HT-29 (cell line): Measurements from ENCODE around the gene CREB3. TPM values are rescaled to one million over a fixed set of nuclear protein-coding genes. Genes with fewer than 3 reads are reported as not detected.
A peak's percentile ranks its signal among the peaks of the same experiment; 100 is the strongest.

Experiments used
- DNase-seq: peaks from one replicate; pipeline ENCODE4 v3.0.0-alpha.2; 2015; ENCODE audit warnings: low spot score
- total RNA-seq: library from RNA; depleted of rRNA; stranded (reverse); fragments of >200 nt; shearing (Covaris generic); gene quantifications from 2 replicates; pipeline ENCODE4 v1.2.3, GENCODE V29; 2014

CREB3 gene
- total RNA-seq, 1 experiment from 2014 or later = 42.4 TPM

DNA sequence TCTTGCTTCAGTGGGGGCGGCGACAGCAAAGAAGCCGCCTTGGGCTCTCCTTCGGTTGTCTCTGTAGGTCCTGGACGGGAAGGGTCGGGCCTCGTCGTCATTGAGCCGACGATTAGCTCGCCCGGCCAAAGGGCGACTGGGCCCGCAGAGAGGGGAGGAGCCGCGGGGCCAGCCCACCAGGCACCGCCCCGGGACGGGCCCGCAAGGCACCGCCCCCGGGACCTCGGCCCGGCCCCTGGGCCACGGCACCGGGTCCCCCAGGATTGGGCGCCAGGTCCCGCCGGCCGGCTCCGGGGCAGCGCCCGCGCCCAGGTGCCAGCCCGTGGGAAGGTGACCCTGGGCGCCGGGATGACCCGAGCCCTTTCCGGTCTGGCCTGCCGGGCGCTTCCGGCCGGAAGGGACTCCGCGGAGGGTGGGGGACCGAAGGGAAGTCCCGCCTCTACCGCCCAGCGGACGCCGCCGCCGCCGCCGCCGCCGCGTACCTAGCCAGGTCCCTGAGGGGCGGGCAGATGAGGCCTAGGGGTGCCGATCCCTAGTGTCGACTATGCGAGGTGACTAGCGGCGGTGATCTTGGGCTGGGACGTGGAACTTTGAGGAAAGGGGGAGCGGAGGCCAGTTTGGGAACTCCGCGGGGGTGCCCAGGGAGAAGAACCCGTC, 16.5 kb downstream of the CREB3 start, which contains the start of the genes GBA2 and RGP1:
GBA2 (minus strand) TSS at position 371 of the 657 bp plus-strand sequence. CDS start 524 bp downstream, outside the sequence.
RGP1 (plus strand) TSS at position 430 of the 657 bp plus-strand sequence. CDS start 469 bp downstream, outside the sequence.
- peak; percentile 86 for DNase-seq

- DNase-seq = peak; percentile 46
Observed at GRCh38 chr9:35749515-35750255, 17.2 kb downstream of the CREB3 start.

DNA sequence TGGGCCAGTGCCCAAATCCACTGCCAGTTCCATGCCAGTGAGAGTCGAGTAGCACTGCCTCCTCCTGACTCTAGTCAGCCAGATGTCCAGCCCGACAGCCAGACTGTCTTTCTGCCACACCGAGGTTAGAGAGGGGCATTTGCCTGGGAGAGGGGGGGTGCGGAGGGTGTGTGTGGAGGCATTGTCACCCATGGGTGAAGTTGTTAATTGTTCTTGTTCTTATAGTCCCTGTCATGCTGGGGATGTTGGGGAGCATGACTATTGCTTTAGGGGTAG, 17.7 kb downstream of the CREB3 start:
- DNase-seq = no peak

- DNase-seq = no peak
Observed at GRCh38 chr9:35753466-35753865, 21.0 kb downstream of the CREB3 start.

DNA sequence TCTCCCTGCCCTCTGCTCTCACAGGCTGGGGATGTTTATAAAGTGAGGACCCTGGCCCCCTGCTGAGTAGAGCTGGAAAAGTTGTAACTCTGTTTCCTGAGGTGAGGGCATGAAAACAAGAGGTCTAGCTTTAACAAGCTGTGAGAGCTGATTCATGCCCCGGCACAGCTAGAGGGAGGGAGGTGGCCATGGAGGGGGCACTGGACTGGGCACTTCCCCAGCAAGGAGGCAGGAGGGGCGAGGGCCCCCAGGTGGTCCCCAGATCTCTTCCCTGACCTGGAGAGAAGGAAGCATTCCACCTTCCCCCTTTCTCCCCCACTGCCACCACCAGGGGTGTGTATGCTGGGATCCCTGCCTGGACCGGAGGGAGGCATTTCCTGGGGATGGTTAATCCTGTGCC, 21.8 kb downstream of the CREB3 start, which contains the start of gene MSMP:
MSMP (minus strand) TSS at position 13 of the 400 bp plus-strand sequence. CDS start 147 bp downstream, outside the sequence.
- DNase-seq = no peak

DNA sequence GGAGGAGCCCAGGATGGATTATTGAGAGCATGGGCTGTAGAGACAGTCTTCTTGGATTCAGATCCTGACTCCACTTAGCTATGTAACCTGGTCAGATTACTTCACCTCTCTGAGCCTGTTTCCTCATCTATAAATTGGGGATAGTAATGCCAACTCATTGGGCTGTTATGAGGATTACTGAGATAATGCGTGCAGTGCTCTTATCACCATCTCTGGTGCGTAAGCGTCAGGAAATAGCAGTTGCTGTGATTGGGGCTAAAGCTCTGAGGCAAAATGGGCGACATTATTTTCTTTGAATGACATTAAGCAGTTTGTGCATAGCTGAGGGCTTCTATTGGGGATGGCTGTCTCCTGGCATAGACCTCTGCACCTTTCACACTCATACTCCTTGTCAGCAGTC, 22.6 kb downstream of the CREB3 start:
- DNase-seq = no peak

GRCh38 chr9:35756275-35757225, 24.1 kb downstream of the CREB3 start:
- peak; percentile 82 for DNase-seq

GRCh38 chr9:35757226-35757891, 24.9 kb downstream of the CREB3 start:
- DNase-seq = peak; percentile 81

DNA sequence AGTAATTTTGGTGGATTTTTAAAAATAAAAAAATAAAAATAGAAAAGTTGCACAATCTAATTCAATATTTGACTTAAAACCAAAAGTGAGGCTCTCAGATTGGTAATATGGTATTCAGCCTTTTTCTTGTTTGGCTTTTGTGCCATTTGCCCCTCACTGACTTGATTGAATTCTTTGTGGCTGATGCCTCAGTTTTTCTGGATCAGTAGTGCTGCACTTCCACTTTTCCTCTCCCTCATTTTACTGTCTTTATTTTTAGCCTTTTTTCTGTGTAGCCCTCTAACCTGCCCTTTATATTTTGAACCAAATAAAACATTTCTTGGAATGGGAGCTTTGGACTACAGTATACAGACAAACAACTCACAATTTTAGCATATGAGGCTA, 25.4 kb downstream of the CREB3 start:
- DNase-seq = no peak

- peak; percentile 26 for DNase-seq
Observed at GRCh38 chr9:35758475-35759050, 26.1 kb downstream of the CREB3 start.

DNA sequence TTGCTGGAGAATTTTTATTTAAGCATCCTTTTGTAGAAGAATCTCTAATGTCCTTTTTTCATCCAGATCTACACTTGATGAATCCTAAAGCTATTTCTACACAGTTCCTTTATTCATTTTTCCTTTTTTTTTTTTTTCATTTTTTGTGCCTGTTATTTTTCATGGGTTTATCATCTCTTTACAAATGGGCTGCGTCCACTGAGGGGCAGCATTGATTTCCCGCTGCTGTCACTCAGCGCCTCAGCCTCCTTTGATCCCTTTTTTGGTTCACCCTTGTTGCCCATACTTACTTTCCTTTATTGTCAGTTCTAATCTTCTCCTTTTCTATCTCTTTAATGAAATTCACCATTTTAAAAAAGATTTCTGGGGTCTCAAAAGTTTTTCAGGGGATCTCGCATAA, 27.3 kb downstream of the CREB3 start:
- DNase-seq = no peak

DNA sequence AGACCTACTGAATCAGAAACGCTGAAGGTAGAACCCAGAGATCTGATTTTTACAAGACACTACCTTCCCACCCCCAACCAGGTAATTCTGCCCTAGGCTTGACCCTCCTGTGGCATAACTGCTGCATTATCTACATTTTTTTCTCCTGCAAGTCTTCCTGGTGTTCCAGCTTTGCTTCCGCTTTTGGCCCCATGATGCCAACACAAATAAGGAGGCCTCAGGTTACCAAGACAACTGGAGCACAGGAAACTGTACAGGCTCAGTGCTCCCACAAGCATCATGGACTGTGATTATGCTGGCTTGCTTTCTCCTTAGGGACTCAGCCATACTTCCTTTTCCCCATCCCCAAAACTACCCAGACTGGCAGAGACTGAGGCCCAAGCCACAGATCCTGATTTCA, 28.2 kb downstream of the CREB3 start:
- DNase-seq = peak; percentile 84

DNA sequence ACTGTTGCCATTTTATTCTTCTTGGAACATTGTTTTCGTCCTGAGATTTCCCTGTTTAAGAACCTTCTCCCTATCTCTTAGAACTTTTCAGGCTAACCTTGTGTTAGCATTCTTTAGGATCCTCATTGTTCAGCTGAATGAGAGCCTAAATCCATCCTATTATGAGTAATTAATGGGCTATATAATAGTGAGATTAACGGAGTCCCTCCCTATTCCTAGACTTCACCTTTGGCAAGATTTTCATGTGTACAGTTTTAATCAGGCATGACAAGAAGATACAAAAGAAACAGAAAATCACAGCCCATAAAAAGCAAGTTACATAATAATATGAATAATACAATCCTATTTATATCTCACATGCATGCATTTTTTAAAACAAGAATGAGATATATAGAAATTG, 30.7 kb downstream of the CREB3 start:
- no peak for DNase-seq

DNA sequence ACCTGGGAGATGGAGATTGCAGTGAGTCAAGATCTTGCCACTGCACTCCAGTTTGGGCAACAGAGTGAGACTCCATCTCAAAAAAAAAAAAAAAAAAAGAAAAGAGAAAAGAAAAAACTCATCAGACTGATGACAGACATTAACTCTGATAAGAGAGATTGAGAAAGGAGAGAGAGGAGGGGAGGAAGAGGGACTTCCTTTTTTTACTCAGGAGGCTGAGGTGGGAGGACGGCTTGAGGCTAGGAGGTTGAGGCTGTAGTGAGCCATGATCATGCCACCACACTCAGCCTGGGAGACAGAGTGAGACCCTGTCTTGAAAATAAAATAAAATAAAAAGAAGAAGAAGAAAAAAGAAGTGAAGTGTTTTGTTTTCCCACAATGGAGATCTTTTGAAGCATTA, 31.3 kb downstream of the CREB3 start:
- DNase-seq = no peak

DNA sequence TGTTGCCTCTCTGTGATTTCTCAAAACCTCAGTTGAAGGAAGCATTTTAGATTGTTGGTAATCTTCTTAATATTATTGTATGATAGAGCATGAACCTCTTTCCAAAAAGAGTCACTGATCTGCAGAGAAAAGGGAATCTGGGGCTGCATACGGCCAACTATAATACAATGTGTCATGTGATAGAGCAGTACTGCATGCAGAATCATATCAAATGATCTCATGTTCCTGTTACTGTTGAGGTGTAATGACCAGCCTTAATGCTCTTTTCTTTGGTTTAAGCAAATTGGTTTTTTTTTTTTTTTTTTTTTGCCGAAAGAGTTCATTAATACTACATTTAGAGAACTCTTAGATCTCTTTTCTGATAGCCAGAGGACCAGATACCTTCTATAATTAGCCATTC, 34.5 kb downstream of the CREB3 start:
- no peak for DNase-seq

DNA sequence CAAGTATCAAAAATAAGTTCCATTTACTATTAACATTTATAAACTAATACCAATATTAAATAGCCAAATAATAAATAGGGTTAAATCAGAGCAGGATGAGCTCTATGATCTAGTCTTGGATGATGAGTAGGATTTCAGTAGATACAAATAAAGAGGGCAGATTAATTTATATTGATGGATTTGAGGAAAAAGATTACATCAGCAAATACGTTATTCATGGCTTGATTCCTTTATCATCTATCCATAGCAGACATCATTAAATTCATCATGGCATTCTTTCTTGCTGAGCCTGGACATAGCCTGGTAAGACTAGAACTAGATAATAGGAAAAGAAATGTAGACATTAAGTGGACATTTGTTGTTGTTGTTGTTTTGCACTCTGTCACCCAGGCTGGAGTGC, 35.0 kb downstream of the CREB3 start:
- no peak for DNase-seq

DNA sequence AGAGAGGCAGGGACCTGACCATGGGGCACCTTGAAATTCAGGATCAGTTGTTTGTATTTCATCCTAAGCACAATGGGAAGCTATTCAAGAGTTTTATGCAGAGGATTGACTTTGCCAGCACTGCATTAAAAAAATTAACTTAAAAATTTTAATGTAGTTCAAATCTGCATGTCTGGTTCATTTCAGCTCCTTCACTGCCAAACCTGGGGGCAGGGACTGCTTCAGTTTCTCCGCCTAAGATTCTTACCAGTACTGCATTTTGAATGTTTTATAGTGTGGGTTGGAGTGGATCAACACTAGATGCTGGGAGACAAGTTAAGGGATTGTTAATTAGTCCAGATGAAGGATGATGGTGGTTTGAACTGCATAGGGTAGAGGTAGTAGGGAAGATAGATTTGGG, 37.3 kb downstream of the CREB3 start:
- no peak for DNase-seq

DNA sequence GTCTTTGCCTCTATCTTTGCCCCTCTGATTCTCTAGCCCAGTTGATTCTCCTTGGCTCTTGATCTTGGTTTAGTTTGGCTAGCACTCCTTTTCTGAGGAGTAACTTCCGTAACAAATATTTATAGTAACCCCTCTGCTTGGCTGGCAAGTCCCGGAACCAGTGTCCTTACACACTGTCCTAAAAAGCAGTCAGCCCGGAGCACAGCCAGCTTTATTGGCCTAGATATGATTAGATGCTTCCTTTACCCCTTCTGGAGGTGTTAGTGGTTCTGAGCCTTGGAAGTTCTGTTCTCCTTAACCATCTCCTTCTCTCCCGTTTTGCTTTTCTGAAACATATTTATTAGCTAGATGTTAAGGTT, 38.6 kb downstream of the CREB3 start:
- DNase-seq = no peak

- peak; percentile 52 for DNase-seq
Observed at GRCh38 chr9:35771534-35771933, 39.1 kb downstream of the CREB3 start.

- DNase-seq = peak; percentile 44
Observed at GRCh38 chr9:35771943-35772342, 39.5 kb downstream of the CREB3 start.
